HEK293T (cell line): ENCODE data around the gene DVL1.
A peak's percentile ranks its signal among the peaks of the same experiment; 100 is the strongest.

Experiments used
- CTCF ChIA-PET: fragments of 350-600 bp; formaldehyde crosslinking; extraction: SDS; loops from one replicate; lab custom pipeline; 2021; ENCODE audit warnings: antibody characterized with exemption, inconsistent platforms; lab: Yijun Ruan, JAX
- POLR2A ChIA-PET: fragments of 350-600 bp; formaldehyde crosslinking; extraction: SDS; loops from one replicate; lab custom pipeline; 2020; ENCODE audit warnings: antibody characterized with exemption, inconsistent platforms; lab: Yijun Ruan, JAX
- DNase-seq: peaks from one replicate; pipeline ENCODE4 v3.0.0; 2012; ENCODE audit warnings: mixed read lengths; ENCODE audit errors: extremely low spot score
- ARNT ChIP-seq: fragments of 450-650 bp; IDR thresholded peaks from 2 replicates; pipeline ENCODE4 v1.6.1; 2017; ENCODE audit warnings: mild to moderate bottlenecking
- BHLHE40 ChIP-seq: fragments of 450-650 bp; IDR thresholded peaks from 2 replicates; pipeline ENCODE4 v1.6.1; 2016; ENCODE audit warnings: mild to moderate bottlenecking, moderate library complexity, borderline replicate concordance
- CTBP1 ChIP-seq: fragments of 450-650 bp; IDR thresholded peaks from 2 replicates; pipeline ENCODE4 v1.6.1; 2016; ENCODE audit warnings: borderline replicate concordance
- ELF4 ChIP-seq: fragments of 450-650 bp; IDR thresholded peaks from 2 replicates; pipeline ENCODE4 v1.6.1; 2017; ENCODE audit warnings: antibody characterized with exemption
- FOXA1 ChIP-seq: fragments of 450-650 bp; IDR thresholded peaks from 2 replicates; pipeline ENCODE4 v1.6.1; 2016; ENCODE audit warnings: mild to moderate bottlenecking
- FOXK2 ChIP-seq: fragments of 450-650 bp; IDR thresholded peaks from 2 replicates; pipeline ENCODE4 v1.6.1; 2016; ENCODE audit warnings: mild to moderate bottlenecking
- FOXM1 ChIP-seq: fragments of 450-650 bp; IDR thresholded peaks from 2 replicates; pipeline ENCODE4 v1.6.1; 2017; ENCODE audit warnings: mild to moderate bottlenecking, borderline replicate concordance
- HDGF ChIP-seq: fragments of 450-650 bp; IDR thresholded peaks from 2 replicates; pipeline ENCODE4 v1.6.1; 2017; ENCODE audit warnings: antibody characterized with exemption, borderline replicate concordance
- L3MBTL2 ChIP-seq: fragments of 450-650 bp; conservative IDR thresholded peaks from 2 replicates; pipeline ENCODE4 v1.6.1; 2016; ENCODE audit warnings: mild to moderate bottlenecking
- LEF1 ChIP-seq: fragments of 450-650 bp; IDR thresholded peaks from 2 replicates; pipeline ENCODE4 v1.6.1; 2017; ENCODE audit warnings: mild to moderate bottlenecking, borderline replicate concordance
- NFRKB ChIP-seq: fragments of 450-650 bp; IDR thresholded peaks from 2 replicates; pipeline ENCODE4 v1.6.1; 2016; ENCODE audit warnings: mild to moderate bottlenecking, moderate library complexity
- SP1 ChIP-seq: fragments of 450-650 bp; IDR thresholded peaks from 2 replicates; pipeline ENCODE4 v1.6.1; 2017
- SUZ12 ChIP-seq: fragments of 450-650 bp; IDR thresholded peaks from 2 replicates; pipeline ENCODE4 v1.6.1; 2016; ENCODE audit warnings: mild to moderate bottlenecking
- TARDBP ChIP-seq: fragments of 450-650 bp; IDR thresholded peaks from 2 replicates; pipeline ENCODE4 v1.6.1; 2016
- ZNF384 ChIP-seq: fragments of 450-650 bp; IDR thresholded peaks from 2 replicates; pipeline ENCODE4 v1.6.1; 2016
- TF ChIP-seq, protein P1 (sequence below): fragments of 450-650 bp; IDR thresholded peaks from 2 replicates; pipeline ENCODE4 v1.6.1; 2016

DVL1 gene

DNA sequence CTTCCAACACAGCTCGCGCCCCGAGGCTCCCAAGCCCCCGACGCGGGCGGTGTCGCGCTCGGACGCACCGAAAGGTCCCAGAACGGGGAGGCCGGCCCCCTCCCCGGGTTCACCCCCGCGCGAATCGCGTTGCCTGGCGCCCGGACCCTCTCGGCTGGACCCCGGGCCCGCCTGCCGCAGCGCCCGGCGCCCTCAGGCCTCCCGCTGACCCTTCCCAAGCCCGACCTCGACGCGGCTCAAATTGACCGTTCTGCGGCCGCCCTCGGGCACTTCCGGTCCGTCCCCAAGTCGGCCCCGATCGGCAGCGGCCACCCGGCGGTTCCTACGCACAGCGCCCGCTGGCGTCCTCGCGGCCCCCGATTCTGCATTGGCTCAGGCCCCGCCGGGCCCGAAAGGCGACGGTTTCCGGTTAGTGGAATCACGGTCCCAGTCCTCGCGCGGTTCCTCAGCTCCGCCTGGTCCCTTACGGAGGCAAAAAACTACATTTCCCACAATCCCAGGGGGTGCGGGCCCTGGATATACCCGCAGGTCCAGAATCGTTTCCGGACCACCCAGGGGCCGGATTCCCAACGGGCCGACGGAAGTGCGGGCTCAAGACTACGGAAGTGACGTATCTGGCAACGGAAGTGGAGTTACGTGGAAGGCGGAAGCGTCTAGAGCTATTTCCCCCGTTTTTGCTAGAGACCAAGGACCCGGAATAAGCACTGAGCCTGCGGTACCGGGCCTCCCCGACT lies 25.9 kb upstream of the DVL1 start, which contains the start of gene AURKAIP1:
Gene AURKAIP1, minus strand, starts transcription at position 279 of the 734 bp plus-strand sequence. CDS start 451 bp downstream, outside the sequence.
- DNase-seq: peak; percentile 98
- ChIA-PET POLR2A (interaction anchor here (0.6 to 6.5 kb wide), 23 partner anchors 10 to 130 kb away, joined by 3 to 54 read pairs (median 5); partner anchors contain the start of genes CCNL2, MRPL20 and MXRA8), CTCF (interaction anchor here (1.3 kb wide), 1 partner anchor 24 kb away, joined by 3 read pairs; the partner anchor contains the start of gene CCNL2)
- TF ChIP-seq CTBP1 (peak; percentile 91), FOXM1 (peak; percentile 94), ELF4 (peak; percentile 92), ZNF384 (no peak), ARNT (peak; percentile 84), NFRKB (no peak)
- TF ChIP-seq, protein P1, sequence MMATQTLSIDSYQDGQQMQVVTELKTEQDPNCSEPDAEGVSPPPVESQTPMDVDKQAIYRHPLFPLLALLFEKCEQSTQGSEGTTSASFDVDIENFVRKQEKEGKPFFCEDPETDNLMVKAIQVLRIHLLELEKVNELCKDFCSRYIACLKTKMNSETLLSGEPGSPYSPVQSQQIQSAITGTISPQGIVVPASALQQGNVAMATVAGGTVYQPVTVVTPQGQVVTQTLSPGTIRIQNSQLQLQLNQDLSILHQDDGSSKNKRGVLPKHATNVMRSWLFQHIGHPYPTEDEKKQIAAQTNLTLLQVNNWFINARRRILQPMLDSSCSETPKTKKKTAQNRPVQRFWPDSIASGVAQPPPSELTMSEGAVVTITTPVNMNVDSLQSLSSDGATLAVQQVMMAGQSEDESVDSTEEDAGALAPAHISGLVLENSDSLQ: peak; percentile 37; the same call in 1 of the 2 replicates

DNA sequence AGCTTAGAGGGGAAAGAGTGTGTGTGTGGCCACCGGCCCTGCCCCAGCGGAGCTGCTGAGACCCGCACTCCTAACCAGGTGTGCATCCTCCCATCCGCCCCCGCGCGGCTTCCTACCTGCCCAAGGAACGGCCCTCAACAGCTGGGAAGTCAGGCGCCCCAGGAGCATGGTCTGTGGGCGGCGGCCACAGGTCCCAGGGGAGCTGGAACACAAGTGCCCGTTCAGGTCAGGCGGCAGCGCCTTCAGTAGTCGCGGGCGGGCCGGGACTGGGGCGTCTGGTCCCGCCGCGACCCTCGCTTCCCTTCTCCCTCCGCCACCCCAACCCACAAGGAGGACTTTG lies 25.3 kb upstream of the DVL1 start:
- ChIA-PET POLR2A (interaction anchor here (0.9 to 6.5 kb wide), 14 partner anchors 9 to 130 kb away, joined by 3 to 54 read pairs (median 5); partner anchors contain the start of genes CCNL2, MRPL20 and MXRA8), CTCF (interaction anchor here (1.3 kb wide), 1 partner anchor 24 kb away, joined by 3 read pairs; the partner anchor contains the start of gene CCNL2)
- TF ChIP-seq BHLHE40 (no peak), FOXA1 (no peak), ELF4 (no peak), FOXM1 (no peak), L3MBTL2 (no peak), SP1 (no peak)
- TF ChIP-seq, protein P1: no peak
- no peak for DNase-seq

DNA sequence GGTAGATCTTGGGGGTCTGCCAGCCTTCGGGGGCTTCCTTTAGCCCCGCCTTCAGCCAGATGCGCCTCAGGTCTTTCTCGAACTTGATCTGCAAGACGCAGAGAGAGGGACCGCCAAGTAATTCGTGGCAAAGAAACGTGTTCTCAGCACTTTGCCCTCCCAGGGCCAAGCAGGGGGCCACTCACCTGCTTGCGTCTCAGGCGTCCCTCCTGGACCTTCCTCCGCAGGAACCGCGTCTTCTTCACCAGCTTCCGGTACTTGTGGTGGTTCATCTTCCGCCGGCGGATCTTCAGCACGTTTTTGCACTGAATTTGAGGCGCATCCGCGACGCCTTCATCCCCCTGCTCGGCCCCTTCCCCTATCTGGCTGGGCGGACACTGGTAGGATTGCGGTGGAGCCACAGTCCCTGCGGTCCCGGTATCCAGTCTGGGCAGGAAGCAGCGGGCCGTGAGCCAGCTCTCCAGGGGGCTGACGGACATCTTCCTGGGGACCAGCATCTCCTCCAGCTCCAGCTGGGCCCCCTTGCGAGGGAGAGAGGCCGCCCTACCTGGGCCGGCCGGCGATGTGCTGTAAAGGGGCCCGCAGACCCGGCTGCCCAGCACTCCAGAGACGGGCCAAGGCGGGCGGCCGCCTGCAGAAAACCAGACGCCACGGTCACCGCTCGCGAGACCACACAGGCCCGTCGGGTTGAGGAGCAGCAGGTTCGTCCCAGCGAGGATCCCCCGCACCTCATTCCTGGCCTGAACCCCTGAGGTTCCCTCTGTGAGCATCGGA lies 24.8 kb upstream of the DVL1 start:
- no peak for DNase-seq
- POLR2A ChIA-PET: interaction anchor here (0.9 to 6.5 kb wide), 6 partner anchors 8 to 131 kb away, joined by 3 to 54 read pairs (median 8); partner anchors contain the start of genes CCNL2, MRPL20 and MXRA8
- TF ChIP-seq ARNT: no peak
- TF ChIP-seq SP1: no peak
- TF ChIP-seq ELF4: no peak
- TF ChIP-seq NFRKB: no peak
- TF ChIP-seq LEF1: no peak
- no peak for TF ChIP-seq FOXM1
- no peak for TF ChIP-seq FOXA1
- TF ChIP-seq, protein P1: no peak
- no peak for TF ChIP-seq L3MBTL2
- TF ChIP-seq CTBP1: no peak
- no peak for TF ChIP-seq ZNF384
- TF ChIP-seq TARDBP: no peak
- TF ChIP-seq FOXK2: no peak
- TF ChIP-seq HDGF: no peak
- TF ChIP-seq BHLHE40: no peak
- no peak for TF ChIP-seq SUZ12
- CTCF ChIA-PET: no interaction called here

DNA sequence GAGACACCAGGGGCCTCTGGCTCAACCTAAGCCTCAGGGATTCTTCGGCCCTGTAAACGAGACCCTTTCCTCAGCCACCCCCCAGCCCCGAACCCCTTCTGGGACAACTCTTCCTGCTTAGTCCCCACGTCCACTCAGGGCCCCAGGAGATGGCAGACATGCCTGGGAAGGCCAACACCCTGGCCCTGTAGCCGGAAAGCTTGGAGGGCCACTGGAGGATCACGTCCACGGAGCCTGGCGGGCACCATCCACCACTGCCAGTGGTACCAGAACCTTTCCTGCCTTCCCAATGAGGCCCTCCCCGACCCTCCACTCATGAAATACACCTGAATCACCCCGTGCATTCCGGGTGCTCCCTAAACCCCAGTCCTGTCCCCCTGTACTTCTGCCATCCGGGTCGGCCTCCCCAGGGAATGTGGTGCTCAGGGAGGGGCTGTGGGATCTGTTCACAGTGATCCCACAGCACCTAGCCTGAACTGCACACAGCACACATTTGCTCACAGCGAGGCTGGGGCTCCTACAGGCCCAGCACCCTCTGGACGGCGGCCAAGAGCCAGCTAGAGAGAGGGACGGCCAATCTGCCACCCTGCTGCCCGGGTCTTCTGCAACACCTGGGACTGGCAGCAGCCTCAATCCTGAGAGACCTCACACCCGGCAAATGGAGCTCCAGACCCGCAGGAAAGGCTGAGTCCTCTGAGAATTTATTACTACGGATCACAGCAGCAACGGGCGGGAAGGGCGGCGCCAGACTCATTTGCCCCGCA lies 24.0 kb upstream of the DVL1 start:
- ChIA-PET POLR2A (interaction anchor here (4.2 kb wide), 1 partner anchor 20 kb away, joined by 28 read pairs; no protein-coding TSS in a partner anchor), CTCF (no interaction called here)
- DNase-seq: no peak
- TF ChIP-seq, protein P1: no peak
- TF ChIP-seq LEF1: no peak
- TF ChIP-seq L3MBTL2: no peak
- TF ChIP-seq SUZ12: no peak
- TF ChIP-seq BHLHE40: no peak
- no peak for TF ChIP-seq FOXA1
- TF ChIP-seq CTBP1: no peak
- no peak for TF ChIP-seq HDGF
- no peak for TF ChIP-seq ZNF384
- TF ChIP-seq ARNT: no peak
